GM19324 (cell line): ENCODE measurements around the gene ENTPD8.

Source experiments
- ATAC-seq: cut with Tn5 transposase; IDR thresholded peaks from one replicate; pipeline ENCODE4 v1.9.1; 2021; ENCODE audit warnings: mild to moderate bottlenecking, moderate library complexity; ENCODE audit not compliant: unreplicated experiment, low FRiP score

ENTPD8 gene

GRCh38 chr9:137441289-137441934, at the start of gene ENTPD8:
Gene ENTPD8 (minus strand): TSS chr9:137441357. CDS start chr9:137438285, 3,072 bp downstream.
- ATAC-seq, result no peak

GRCh38 chr9:137490532-137491186, 49.5 kb upstream of the ENTPD8 start:
- no peak for ATAC-seq

- no peak for ATAC-seq
Observed at GRCh38 chr9:137488906-137489305, 47.7 kb upstream of the ENTPD8 start.

GRCh38 chr9:137488327-137488653, 47.1 kb upstream of the ENTPD8 start:
- ATAC-seq, result no peak

GRCh38 chr9:137487454-137488326, 46.5 kb upstream of the ENTPD8 start:
- ATAC-seq, result no peak

- ATAC-seq, result no peak
Observed at GRCh38 chr9:137486545-137487453, 45.6 kb upstream of the ENTPD8 start.

- ATAC-seq, result no peak
Observed at GRCh38 chr9:137486141-137486490, 45.0 kb upstream of the ENTPD8 start.

GRCh38 chr9:137485343-137486140, 44.4 kb upstream of the ENTPD8 start:
- ATAC-seq, result no peak

- ATAC-seq, result no peak
Observed at GRCh38 chr9:137484551-137485315, 43.6 kb upstream of the ENTPD8 start.

GRCh38 chr9:137482094-137482781, 41.1 kb upstream of the ENTPD8 start:
- no peak for ATAC-seq

GRCh38 chr9:137480686-137481683, 39.8 kb upstream of the ENTPD8 start:
- ATAC-seq, result no peak

GRCh38 chr9:137479892-137480685, 38.9 kb upstream of the ENTPD8 start:
- no peak for ATAC-seq

GRCh38 chr9:137478962-137479861, 38.1 kb upstream of the ENTPD8 start:
- no peak for ATAC-seq

GRCh38 chr9:137478613-137478961, 37.4 kb upstream of the ENTPD8 start:
- ATAC-seq, result no peak

- no peak for ATAC-seq
Observed at GRCh38 chr9:137477778-137478612, 36.8 kb upstream of the ENTPD8 start.
